Keratinocyte (primary cell): ENCODE data around the gene ARHGEF33. TPM values are rescaled to one million over a fixed set of nuclear protein-coding genes. Genes with fewer than 3 reads are reported as not detected.

ENCODE experiments used
- DNase-seq: peaks from one replicate; pipeline ENCODE4 v3.0.0-alpha.2; 2011; ENCODE audit warnings: low read depth, missing footprints, low spot score
- FAIRE-seq: peaks from 2 replicates; lab custom pipeline; 2011; peaks lifted over from hg19 to GRCh38; lab: Jason Lieb, UNC
- H2AFZ ChIP-seq: 2 replicates; pipeline ENCODE4 v1.6.0; 2012; ENCODE audit warnings: low read length, control low read depth, inconsistent platforms; ENCODE audit not compliant: control insufficient read depth
- H3K27ac ChIP-seq: 2 replicates; pipeline ENCODE4 v1.5.1; 2011; ENCODE audit warnings: low read length; ENCODE audit not compliant: control insufficient read depth, insufficient read depth
- H3K27me3 ChIP-seq: 3 replicates; pipeline ENCODE4 v1.6.0; 2011; ENCODE audit warnings: low read length; ENCODE audit not compliant: control insufficient read depth, insufficient read depth; ENCODE audit errors: extremely low read depth
- H3K36me3 ChIP-seq, 2 experiments: 2 replicates in 1 of 2; 3 replicates in 1 of 2; pipeline ENCODE4 v1.5.1; 2011; ENCODE audit warnings: low read length in 2 of 2, mild to moderate bottlenecking in 1 of 2; ENCODE audit not compliant: control insufficient read depth in 2 of 2, insufficient read depth in 2 of 2; ENCODE audit errors: extremely low read depth in 1 of 2
- H3K4me1 ChIP-seq: 3 replicates; pipeline ENCODE4 v1.5.1; 2011; ENCODE audit warnings: low read length; ENCODE audit not compliant: control insufficient read depth, insufficient read depth; ENCODE audit errors: extremely low read depth
- H3K4me2 ChIP-seq: 3 replicates; pipeline ENCODE4 v1.6.0; 2011; ENCODE audit warnings: low read depth, low read length; ENCODE audit not compliant: control insufficient read depth, insufficient read depth; ENCODE audit errors: extremely low read depth
- H3K4me3 ChIP-seq, 3 experiments: fragments of 200-600 bp in 1 of 3; sonication (generic) in 1 of 3; 2 replicates in 2 of 3; 3 replicates in 1 of 3; pipeline ENCODE4 v1.5.1; 2011 to 2016; ENCODE audit warnings: low read length in 3 of 3, mild to moderate bottlenecking in 3 of 3, control low read depth in 2 of 3, inconsistent platforms in 1 of 3, low read depth in 1 of 3, mixed read lengths in 1 of 3, mixed run types in 1 of 3, moderate library complexity in 1 of 3; ENCODE audit not compliant: control insufficient read depth in 2 of 3, insufficient read depth in 2 of 3; ENCODE audit errors: extremely low read depth in 1 of 3
- H3K79me2 ChIP-seq: 2 replicates; pipeline ENCODE4 v1.6.0; 2012; ENCODE audit warnings: low read length; ENCODE audit not compliant: control insufficient read depth, insufficient read depth
- H3K9ac ChIP-seq: 3 replicates; pipeline ENCODE4 v1.6.0; 2011; ENCODE audit warnings: low read length; ENCODE audit not compliant: control insufficient read depth, insufficient read depth; ENCODE audit errors: extremely low read depth
- H3K9me1 ChIP-seq: 3 replicates; pipeline ENCODE4 v1.6.0; 2011; ENCODE audit warnings: low read length; ENCODE audit not compliant: control insufficient read depth, insufficient read depth; ENCODE audit errors: extremely low read depth
- H3K9me3 ChIP-seq: 2 replicates; pipeline ENCODE4 v1.5.1; 2012; ENCODE audit warnings: low read depth, low read length; ENCODE audit not compliant: control insufficient read depth
- H4K20me1 ChIP-seq: 3 replicates; pipeline ENCODE4 v1.6.0; 2011; ENCODE audit warnings: low read length; ENCODE audit not compliant: control insufficient read depth, insufficient read depth; ENCODE audit errors: extremely low read depth
- EZH2 ChIP-seq: IDR thresholded peaks from one replicate; pipeline ENCODE4 v1.6.1; 2012; ENCODE audit warnings: inconsistent platforms, mild to moderate bottlenecking, low read length, moderate library complexity
- dilution Hi-C: fragments of 300-500 bp; cut with MboI; formaldehyde crosslinking; loops from one replicate; pipeline ENCODE4 v1.7.0; 2020; ENCODE audit warnings: low sequenced_read_pairs; ENCODE audit not compliant: extremely low pct_ligation_motif_present
- polyA plus RNA-seq, 5 experiments: library from polyadenylated mRNA; depleted of rRNA in 3 of 5; stranded (reverse) in 3 of 5; stranded (forward) in 1 of 5; unstranded in 1 of 5; fragments of >200 nt; gene quantifications; 1 replicate in 1 of 5; 2 replicates in 3 of 5; 3 replicates in 1 of 5; pipeline versions ENCODE4 v1.2.1 to v1.2.3, GENCODE V29; 2011 to 2012; ENCODE audit warnings: missing spikeins in 2 of 5, low read depth in 1 of 5, low replicate concordance in 1 of 5
- TF ChIP-seq, protein P1 (sequence below), 3 experiments: IDR thresholded peaks in 1 of 3; conservative IDR thresholded peaks in 1 of 3; optimal IDR thresholded peaks in 1 of 3; 2 replicates in 2 of 3; 3 replicates in 1 of 3; pipeline versions ENCODE3 to v1.5.1; 2011; ENCODE audit warnings: low read length in 3 of 3, mild to moderate bottlenecking in 3 of 3, moderate library complexity in 2 of 3, control low read depth in 1 of 3, inconsistent platforms in 1 of 3; ENCODE audit not compliant: insufficient read depth in 2 of 3; ENCODE audit errors: extremely low read depth in 1 of 3

Gene ARHGEF33
- polyA plus RNA-seq, 1 donor (not counting 4 experiments of a cell fraction or from before 2014, with no cell fraction given), result 0.09 TPM

DNA sequence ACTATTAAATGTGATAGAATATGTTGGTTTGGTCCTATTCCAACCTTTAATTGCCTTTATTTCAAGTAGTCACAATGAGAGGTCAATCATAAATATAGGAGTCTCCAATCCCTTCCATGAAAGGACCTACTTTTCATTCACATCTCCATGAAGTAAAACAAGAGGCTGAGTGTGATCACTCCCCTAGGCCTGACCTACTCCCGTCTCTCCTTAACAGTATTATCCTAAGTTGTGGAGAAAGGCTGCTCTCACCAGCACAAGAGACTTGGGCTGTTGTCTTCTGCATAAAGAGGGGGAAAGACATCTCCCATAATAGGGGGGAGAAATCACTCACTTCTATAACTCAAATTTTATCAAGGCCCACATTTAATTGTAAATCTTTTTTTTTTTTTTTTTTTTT, 125.7 kb downstream of the ARHGEF33 start:
- H3K4me2 ChIP-seq, result no peak overlapping the region
- no peak overlapping the region for H3K9ac ChIP-seq
- H3K4me3 ChIP-seq, result no peak overlapping the region
- no peak overlapping the region for H2AFZ ChIP-seq
- FAIRE-seq (no peak), DNase-seq (no peak)
- H3K9me1 ChIP-seq, result no peaks in the 10 kb centered on the region
- no peaks in the 10 kb centered on the region for H3K79me2 ChIP-seq
- no peaks in the 10 kb centered on the region for H4K20me1 ChIP-seq
- no peaks in the 10 kb centered on the region for H3K4me1 ChIP-seq
- no peaks in the 10 kb centered on the region for H3K9me3 ChIP-seq
- dilution Hi-C loops, result no loop called here
- no peak for TF ChIP-seq EZH2
- TF ChIP-seq, protein P1, sequence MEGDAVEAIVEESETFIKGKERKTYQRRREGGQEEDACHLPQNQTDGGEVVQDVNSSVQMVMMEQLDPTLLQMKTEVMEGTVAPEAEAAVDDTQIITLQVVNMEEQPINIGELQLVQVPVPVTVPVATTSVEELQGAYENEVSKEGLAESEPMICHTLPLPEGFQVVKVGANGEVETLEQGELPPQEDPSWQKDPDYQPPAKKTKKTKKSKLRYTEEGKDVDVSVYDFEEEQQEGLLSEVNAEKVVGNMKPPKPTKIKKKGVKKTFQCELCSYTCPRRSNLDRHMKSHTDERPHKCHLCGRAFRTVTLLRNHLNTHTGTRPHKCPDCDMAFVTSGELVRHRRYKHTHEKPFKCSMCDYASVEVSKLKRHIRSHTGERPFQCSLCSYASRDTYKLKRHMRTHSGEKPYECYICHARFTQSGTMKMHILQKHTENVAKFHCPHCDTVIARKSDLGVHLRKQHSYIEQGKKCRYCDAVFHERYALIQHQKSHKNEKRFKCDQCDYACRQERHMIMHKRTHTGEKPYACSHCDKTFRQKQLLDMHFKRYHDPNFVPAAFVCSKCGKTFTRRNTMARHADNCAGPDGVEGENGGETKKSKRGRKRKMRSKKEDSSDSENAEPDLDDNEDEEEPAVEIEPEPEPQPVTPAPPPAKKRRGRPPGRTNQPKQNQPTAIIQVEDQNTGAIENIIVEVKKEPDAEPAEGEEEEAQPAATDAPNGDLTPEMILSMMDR (optimal IDR thresholded peaks at IDR 0.05 in 1 of 3, IDR thresholded peaks at IDR 0.05 in 1 of 3, conservative IDR thresholded peaks at IDR 0.05 in 1 of 3; ENCODE audit: extremely low read depth in 1 of 3, insufficient read depth in 2 of 3, low read length in 3 of 3), result no peak
- peaks cover 0 to 7% of the 10 kb centered on the region in 2 experiments for H3K36me3 ChIP-seq
- no peak overlapping the region for H3K27ac ChIP-seq
- no peaks in the 10 kb centered on the region for H3K27me3 ChIP-seq

DNA sequence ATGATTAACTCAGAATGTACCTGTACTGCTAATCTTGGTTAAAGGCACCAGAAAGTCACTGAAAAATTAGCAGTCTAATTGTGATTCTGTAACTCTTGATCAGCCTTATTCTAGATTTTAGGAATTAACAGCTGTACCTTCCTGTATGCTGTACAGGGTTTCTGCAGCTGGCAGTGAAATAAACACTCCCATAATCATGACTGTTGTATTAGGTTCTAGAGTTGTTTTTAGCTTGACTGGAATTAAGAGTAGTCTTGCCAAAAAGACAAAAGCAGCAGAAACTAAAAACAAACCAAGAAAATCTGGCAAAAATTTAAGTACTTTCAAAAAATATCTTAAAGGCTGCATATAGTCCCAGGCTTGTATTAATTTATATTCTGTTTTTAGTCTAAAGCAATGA, 127.7 kb downstream of the ARHGEF33 start:
- no peak overlapping the region for H3K4me2 ChIP-seq

More for the DNA sequence above, 127.7 kb downstream of the ARHGEF33 start:
- TF ChIP-seq, protein P1 (optimal IDR thresholded peaks at IDR 0.05 in 1 of 3, IDR thresholded peaks at IDR 0.05 in 1 of 3, conservative IDR thresholded peaks at IDR 0.05 in 1 of 3; ENCODE audit: extremely low read depth in 1 of 3, insufficient read depth in 2 of 3, low read length in 3 of 3), result no peak
- no peak for TF ChIP-seq EZH2
- Histone ChIP-seq H4K20me1 (no peaks in the 10 kb centered on the region), H3K27me3 (no peaks in the 10 kb centered on the region), H3K4me1 (no peaks in the 10 kb centered on the region), H3K27ac (no peak overlapping the region), H3K9me3 (no peaks in the 10 kb centered on the region), H3K36me3 (peaks cover 0 to 3% of the 10 kb centered on the region in 2 experiments), H3K9ac (no peak overlapping the region), H3K4me3 (no peak overlapping the region), H3K9me1 (no peaks in the 10 kb centered on the region), H2AFZ (no peak overlapping the region), H3K79me2 (no peaks in the 10 kb centered on the region)
- DNase-seq (no peak), FAIRE-seq (no peak)
- dilution Hi-C loops, result no loop called here
